H1 (cell line): ENCODE measurements around the gene FOXD2. TPM values are rescaled to one million over a fixed set of nuclear protein-coding genes. Genes with fewer than 3 reads are reported as not detected.

Experiments
- CBX8 ChIP-seq: fragments of 300-800, 300-1000 bp; sonication (generic); IDR thresholded peaks from 2 replicates; pipeline ENCODE4 v1.7.1; 2016; ENCODE audit warnings: low read depth, low read length, borderline replicate concordance
- GABPA ChIP-seq: IDR thresholded peaks from 2 replicates; pipeline ENCODE4 v1.6.1; 2011; ENCODE audit warnings: mild to moderate bottlenecking, low read length, moderate library complexity, borderline replicate concordance; ENCODE audit not compliant: insufficient read depth
- SP4 ChIP-seq: IDR thresholded peaks from 2 replicates; pipeline ENCODE4 v1.6.1; 2012; ENCODE audit warnings: low read length, inconsistent platforms
- TAF1 ChIP-seq: IDR thresholded peaks from 2 replicates; pipeline ENCODE4 v1.6.1; 2011; ENCODE audit warnings: mild to moderate bottlenecking, low read depth, low read length
- polyA plus RNA-seq, 7 experiments: library from polyadenylated mRNA; depleted of rRNA in 3 of 7; stranded (reverse) in 5 of 7; unstranded in 2 of 7; fragments of >200 nt in 5 of 7; fragments of 200-250 nt in 2 of 7; gene quantifications; 1 replicate in 5 of 7; 2 replicates in 1 of 7; 4 replicates in 1 of 7; pipeline versions ENCODE4 v1.2.1 to v1.2.3, GENCODE V29; 2011 to 2013; ENCODE audit warnings: missing spikeins in 2 of 7, mixed read lengths in 2 of 7
- total RNA-seq: library from RNA; stranded (reverse); fragmentation: NEBNext Ultra II Directional; extraction: Animal tissue kit (Norgen Biotek cat#: 25700); gene quantifications from 2 replicates; pipeline ENCODE4 v1.2.1, GENCODE V29; 2021

The FOXD2 gene
- total and polyA plus RNA-seq, 2 of the 8 experiments (the other 6 are each of a cell fraction or from before 2014, with no cell fraction given) = not detected

DNA sequence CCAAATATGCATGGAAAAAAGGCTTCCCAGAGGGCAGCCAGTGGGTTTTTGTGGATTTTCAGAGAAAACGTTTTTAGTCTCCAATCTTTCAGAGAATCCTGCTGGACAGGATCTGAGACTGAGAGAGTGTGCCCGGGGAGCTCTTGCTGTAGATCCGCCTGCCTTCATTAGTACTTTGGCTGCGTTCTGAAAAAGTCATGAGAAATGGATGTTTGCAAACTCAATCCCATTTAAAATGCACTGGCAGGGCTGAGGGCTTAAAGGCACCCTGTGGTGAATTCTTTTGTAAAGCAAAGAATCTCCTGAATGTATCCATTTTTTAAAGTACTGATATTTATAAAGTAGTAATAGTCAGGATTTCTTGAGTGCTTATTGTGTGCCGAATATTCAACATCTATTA is 22.2 kb downstream of the FOXD2 start (continued):
- TF ChIP-seq GABPA = no peak
- no peak for TF ChIP-seq SP4
- no peak for TF ChIP-seq CBX8
- TF ChIP-seq TAF1 = no peak
